Measurements from ENCODE around the gene CCDC187. TPM values are rescaled to one million over a fixed set of nuclear protein-coding genes. Genes with fewer than 3 reads are reported as not detected.

Gene CCDC187
- total and polyA plus RNA-seq, 8 donors = 0.12 to 2.8 (median 0.45) TPM; not detected in 1

DNA sequence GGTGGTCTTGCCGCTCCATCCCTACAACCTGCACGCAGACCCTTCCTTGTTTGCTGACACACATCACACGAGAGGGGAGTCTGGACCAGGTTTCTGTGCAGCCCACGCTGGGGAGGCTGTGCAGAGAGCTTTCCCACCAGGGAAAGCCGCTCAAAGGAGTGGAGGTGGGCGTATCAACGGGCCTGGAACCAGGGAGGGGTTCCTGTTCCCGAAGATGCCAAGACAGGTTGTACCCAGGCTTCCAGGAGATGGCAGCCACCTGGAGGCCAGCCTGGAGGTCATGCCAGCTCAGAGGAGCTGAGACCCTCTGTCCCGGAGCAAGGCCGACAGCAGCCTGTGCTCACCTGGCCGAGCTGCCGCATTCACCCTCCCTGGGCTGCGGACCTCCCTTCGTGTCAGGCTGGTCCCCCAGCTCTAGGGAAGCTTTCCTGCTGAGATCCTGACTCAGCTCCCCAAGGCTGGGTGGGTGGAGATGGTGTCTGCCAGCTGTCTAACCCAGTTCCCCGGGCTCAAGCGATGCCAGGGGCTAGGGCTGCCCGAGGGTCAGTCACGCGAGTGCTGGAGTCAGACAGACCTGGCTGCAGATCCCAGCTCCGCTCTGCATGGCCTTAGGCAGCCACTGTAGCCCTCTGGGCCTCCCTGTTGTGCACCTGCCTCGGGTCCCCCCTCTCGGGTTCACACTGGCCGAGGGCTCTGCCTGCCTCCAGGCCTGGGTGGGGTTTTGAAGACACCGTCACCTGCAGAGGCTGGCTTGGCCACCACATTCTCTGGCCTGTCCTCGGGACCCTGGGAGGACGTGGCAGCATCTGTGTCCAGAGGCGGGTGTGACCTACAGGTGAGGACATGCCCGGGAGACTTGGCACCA, 29.7 kb downstream of the CCDC187 start:
- Histone ChIP-seq H3K4me1 (no peaks in the 10 kb centered on the region), H3K9me3 (no peaks in the 10 kb centered on the region), H3K36me3 (no peaks in the 10 kb centered on the region), H3K27ac (no peak overlapping the region), H3K27me3 (peaks cover 0 to 58% (median 15%) of the 10 kb centered on the region in 3 donors), H3K4me3 (no peak overlapping the region)
- intact Hi-C loops (cut with DNase I; ENCODE audit: low total_unique reads) = no loop called here
- DNase-seq = no peak
- no peak for TF ChIP-seq POLR2AphosphoS5 (IDR thresholded peaks at IDR 0.05)
- TF ChIP-seq CTCF (IDR thresholded peaks at IDR 0.05) = no peak
- WGBS, 5 donors = 74 to 84% (median 81%) methylated on average over 22 to 28 of the region's 28 CpGs

DNA sequence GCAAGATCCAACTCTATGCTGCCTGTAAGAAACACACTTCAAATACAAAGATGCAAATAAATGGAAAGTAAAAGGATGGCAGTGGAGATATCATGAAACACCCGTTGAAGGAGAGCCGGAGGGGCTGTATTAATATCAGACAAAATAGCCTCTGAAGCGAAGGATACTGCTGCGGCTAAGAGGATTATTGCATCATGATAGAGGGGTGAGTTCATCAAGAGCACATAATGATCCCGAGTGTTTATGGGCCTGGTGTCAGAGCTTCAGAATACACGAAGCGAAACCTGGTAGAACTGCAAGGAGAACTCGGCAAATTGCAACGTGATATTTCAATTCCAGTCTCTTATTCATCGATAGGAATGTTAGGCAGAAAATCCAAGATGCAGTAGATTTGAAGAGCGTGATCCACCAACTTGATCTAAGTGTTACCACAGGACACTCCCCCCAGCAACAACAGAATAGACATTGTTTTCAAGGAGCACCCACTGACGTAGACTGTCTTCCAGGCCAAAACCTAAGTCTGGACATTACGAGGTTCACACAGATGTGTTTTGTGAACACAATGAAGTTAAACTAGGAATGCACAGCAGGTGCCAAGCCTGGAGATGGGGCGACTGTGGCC, 30.5 kb downstream of the CCDC187 start:
- intact Hi-C loops (cut with DNase I; ENCODE audit: low total_unique reads) = no loop called here
- no peak for DNase-seq
- H3K27ac ChIP-seq = no peak overlapping the region
- H3K27me3 ChIP-seq = peaks cover 0 to 59% (median 15%) of the 10 kb centered on the region in 3 donors
- H3K4me3 ChIP-seq = no peak overlapping the region
- no peaks in the 10 kb centered on the region for H3K9me3 ChIP-seq
- no peak for TF ChIP-seq EP300 (IDR thresholded peaks at IDR 0.05)
- TF ChIP-seq CTCF (IDR thresholded peaks at IDR 0.05) = no peak
- no peak for TF ChIP-seq POLR2AphosphoS5 (IDR thresholded peaks at IDR 0.05)
- TF ChIP-seq POLR2A (IDR thresholded peaks at IDR 0.05) = no peak
- no peaks in the 10 kb centered on the region for H3K4me1 ChIP-seq
- no peaks in the 10 kb centered on the region for H3K36me3 ChIP-seq
- 82 to 87% (median 84%) methylated on average over 14 of the region's 14 CpGs for whole genome bisulfite sequencing, 5 donors

GRCh38 chr9:136270173-136270705, 33.7 kb downstream of the CCDC187 start:
- TF ChIP-seq EP300 (IDR thresholded peaks at IDR 0.05) (no peak), POLR2A (IDR thresholded peaks at IDR 0.05) (no peak), CTCF (IDR thresholded peaks at IDR 0.05) (no peak), POLR2AphosphoS5 (IDR thresholded peaks at IDR 0.05) (no peak)
- WGBS, 5 donors = 77 to 83% (median 82%) methylated on average over 13 of the region's 13 CpGs
- Histone ChIP-seq H3K4me3 (no peak overlapping the region), H3K27ac (no peak overlapping the region), H3K27me3 (peaks cover 0 to 36% (median 9%) of the 10 kb centered on the region in 3 donors), H3K9me3 (no peaks in the 10 kb centered on the region), H3K4me1 (peaks cover 7 to 15% (median 13%) of the 10 kb centered on the region in 4 donors), H3K36me3 (no peaks in the 10 kb centered on the region)
- intact Hi-C loops (cut with DNase I; ENCODE audit: low total_unique reads) = no loop called here
- no peak for DNase-seq

- Histone ChIP-seq H3K4me1 (peaks cover 7 to 15% (median 13%) of the 10 kb centered on the region in 4 donors), H3K36me3 (no peaks in the 10 kb centered on the region), H3K27me3 (peaks cover 0 to 24% (median 0%) of the 10 kb centered on the region in 3 donors), H3K9me3 (no peaks in the 10 kb centered on the region), H3K4me3 (no peak overlapping the region), H3K27ac (no peak overlapping the region)
- 68 to 83% (median 72%) methylated on average over 6 of the region's 6 CpGs for WGBS, 5 donors
- intact Hi-C loops (cut with DNase I; ENCODE audit: low total_unique reads) = no loop called here
- DNase-seq = no peak
- TF ChIP-seq CTCF (IDR thresholded peaks at IDR 0.05) = no peak
- no peak for TF ChIP-seq EP300 (IDR thresholded peaks at IDR 0.05)
- TF ChIP-seq POLR2A (IDR thresholded peaks at IDR 0.05) = no peak
- no peak for TF ChIP-seq POLR2AphosphoS5 (IDR thresholded peaks at IDR 0.05)
Observed at GRCh38 chr9:136268735-136269134, 35.2 kb downstream of the CCDC187 start.
